ENCODE results near the gene SMYD3.

Gene SMYD3

DNA sequence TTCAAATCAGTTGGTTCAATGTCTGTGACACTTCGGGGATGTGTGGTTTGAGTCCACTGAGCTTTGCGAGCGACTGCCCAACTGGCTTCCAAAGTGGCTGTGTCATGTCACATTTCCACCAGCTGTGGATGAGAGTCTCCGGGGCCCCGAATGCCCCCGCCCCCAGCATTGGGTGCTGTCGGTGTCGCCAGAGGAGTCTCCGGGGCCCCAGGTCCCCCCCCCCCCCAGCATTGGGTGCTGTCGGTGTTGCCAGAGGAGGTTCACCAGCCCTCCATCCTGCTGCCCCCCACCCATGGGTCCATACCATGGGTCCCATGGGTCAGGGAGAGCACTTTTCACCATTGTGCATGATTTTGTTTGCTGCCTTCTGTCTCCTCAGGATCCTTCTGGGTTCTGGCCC is 9.0 kb upstream of the SMYD3 start:
- in situ Hi-C loops (cut with MboI; ENCODE audit: low sequenced_read_pairs) = no loop called here

DNA sequence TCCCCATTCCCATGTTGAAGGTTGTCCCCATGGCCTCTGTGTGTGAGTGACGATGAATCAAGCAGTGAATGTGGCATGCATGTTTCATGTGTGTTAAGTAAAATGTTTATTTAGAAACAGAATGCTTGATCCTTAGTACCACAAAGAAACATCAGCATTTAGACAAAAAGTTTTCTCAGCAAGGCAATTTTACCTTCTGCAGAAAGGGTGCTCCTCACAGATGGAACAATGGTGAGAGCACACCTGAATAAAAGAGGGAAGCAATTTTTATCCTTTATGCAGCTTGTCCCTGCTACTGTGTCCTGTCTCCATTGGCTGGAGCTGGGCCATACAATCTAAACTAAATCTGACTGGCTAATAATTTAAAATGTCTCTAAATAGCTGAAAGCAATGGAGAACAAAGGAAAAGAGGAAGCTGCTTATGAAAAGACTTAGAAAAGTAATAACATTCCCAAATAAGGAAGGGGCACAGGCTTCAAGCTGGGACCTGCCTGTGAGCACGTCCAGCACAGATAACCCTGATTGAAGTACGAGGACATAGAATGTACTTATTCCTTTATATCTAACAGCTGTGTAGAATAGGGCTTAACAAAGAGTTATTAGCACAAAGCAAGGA is 8.4 kb upstream of the SMYD3 start:
- in situ Hi-C loops (cut with MboI; ENCODE audit: low sequenced_read_pairs) = no loop called here

DNA sequence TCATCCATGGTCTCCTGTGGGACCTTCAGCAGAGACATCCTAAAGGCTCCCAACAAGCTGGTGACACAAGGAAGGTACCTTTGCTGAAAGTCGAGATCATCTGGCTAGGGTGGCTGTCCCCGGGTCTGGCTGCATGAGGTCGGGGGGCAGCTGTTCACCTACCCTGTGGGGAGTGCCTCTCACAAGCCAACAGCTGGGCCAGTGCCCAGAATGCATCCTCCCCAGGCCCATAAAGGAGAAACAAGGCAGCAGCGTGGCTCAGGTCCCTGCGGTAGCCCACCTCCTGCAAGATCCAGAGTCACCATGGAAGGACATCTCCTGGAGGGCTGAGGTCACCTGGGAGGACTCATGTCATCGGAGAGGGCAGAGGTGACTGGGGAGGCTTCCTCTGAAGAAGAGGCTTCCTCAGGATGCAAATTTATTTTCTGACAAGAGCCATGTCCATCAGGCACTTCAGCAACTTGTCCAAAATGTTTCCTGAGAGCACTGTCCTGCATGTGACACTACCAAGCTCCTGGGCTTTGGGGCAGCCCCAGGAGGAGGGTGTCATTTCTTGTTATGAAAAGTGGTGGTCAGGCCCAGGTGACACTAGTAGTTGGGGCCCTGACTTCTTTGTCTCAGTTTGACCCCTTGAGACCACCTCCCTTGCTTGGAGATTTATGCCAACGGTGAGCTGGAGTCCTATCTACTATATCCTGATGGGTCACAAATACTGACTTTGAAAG is 6.7 kb upstream of the SMYD3 start:
- in situ Hi-C loops (cut with MboI; ENCODE audit: low sequenced_read_pairs) = no loop called here

DNA sequence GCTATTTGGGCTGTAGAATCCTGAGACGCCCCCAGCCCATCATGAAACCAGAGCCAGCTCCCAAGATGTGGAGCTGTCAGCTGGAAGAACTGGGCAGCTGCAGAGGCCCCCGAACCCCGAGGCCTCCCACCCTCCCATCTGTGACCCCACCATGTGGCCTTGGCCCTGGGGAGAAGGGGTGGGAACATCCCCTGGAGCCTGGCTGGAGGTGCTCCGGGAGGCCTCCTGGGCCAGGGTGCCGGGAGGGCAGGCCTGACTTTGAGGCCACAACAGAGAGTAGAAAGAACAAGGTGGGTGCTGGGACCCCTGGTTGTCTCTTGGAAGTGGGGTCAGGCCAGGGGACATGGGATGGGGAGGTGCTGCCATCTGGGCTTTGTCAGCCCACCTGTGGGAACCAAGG is 6.0 kb upstream of the SMYD3 start:
- in situ Hi-C loops (cut with MboI; ENCODE audit: low sequenced_read_pairs) = no loop called here

DNA sequence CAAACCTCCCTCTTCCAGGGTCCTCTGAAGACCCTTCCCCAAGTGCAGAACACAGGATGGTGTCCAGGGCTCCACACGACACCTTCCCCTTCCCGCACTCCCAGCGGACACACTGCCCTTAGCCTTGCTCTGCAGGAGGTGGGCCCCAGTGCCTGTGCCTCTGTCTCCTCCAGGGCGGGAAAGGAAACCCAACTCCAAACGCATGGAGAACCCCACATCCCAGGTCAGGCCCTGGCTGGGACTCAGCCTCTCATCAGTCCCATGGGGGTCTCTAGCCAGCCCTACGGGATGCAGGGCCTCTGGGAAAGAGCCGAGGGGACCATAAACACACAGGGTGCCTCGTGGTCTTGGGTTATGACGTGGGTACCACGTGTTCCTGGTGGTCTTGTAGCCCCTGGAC is 5.6 kb upstream of the SMYD3 start:
- in situ Hi-C loops (cut with MboI; ENCODE audit: low sequenced_read_pairs) = no loop called here

DNA sequence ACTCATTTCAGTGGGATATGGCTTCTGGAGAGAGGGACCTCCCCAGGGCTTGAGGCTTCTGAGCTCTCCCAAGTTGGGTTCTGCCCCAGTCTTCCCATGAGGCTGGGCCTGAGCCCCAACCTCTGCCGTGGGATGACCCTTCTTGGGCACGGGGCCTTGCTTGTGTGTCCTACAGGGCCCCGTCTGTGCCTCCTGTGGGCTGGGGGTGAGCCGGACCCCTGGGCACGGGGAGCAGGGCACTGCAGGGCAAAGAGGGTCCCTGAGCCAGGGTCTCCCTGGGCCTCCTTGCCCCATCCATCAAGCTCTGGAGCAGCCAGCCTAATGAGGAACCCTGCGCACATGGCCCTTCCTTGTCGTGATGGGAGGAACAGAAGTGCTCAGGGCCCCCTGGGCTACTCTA is 5.2 kb upstream of the SMYD3 start:
- in situ Hi-C loops (cut with MboI; ENCODE audit: low sequenced_read_pairs) = no loop called here

DNA sequence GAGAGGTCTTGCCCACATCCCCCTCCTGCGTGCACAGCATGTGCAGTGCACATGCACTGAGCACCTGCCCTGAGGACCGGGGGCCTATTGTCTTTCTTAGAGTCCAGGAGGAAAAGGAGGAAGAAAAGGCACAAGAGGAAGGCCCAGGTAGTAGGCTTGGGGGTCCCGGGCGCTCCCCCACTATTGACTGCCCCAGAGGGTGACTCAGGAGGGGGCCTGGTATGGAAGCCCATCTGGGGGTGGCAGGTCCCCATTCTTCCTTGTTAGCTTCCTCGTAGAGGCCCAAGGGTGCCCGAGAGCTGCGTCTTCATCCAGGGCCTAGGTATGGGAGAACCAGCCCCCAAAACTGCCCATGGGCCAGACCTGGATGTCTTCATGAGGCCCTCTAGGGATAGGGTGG is 4.1 kb upstream of the SMYD3 start:
- in situ Hi-C loops (cut with MboI; ENCODE audit: low sequenced_read_pairs) = no loop called here

DNA sequence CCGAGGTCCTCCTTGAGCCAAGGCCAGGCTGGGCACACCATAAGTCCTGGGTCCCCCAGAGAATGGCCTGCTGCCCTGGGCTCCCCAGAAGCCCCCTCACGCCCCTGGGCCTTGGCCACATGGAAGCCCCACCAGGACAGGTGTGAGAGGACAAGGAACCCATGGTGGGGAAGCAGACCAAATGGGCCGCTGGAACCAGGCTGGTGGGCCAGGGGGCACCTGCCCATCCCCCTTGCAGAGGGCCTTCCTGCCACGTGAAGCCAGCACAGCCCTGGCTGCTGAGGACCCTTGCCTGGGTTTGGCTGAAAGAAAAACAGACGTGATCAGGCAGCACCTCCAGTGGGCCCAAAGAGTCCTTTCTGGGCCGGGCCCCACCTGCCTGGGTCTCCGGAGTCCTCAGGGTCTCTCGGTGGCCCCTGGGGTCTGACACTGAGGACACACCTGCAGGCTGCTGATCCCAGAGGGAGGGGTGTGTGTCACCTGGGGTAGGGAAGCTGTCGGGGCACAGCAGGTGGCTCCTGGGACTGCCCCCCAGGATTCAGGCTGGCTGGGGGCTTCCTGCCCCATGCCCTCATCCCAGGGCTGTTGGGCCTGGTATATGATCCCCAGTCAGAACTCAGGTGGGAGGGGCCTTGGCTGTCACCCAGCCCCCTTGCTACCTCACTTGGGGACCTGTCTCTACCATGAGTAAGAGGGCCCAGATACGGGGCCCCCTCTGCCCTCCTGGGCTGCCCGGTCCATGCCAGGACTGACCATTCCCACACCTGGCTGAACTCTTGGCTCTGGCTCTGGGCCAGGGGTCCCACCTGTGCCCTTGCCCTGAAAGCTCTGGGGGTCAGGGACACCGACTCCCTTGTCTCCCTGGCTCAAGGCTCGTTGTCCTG is 3.3 kb upstream of the SMYD3 start:
- in situ Hi-C loops (cut with MboI; ENCODE audit: low sequenced_read_pairs) = no loop called here

DNA sequence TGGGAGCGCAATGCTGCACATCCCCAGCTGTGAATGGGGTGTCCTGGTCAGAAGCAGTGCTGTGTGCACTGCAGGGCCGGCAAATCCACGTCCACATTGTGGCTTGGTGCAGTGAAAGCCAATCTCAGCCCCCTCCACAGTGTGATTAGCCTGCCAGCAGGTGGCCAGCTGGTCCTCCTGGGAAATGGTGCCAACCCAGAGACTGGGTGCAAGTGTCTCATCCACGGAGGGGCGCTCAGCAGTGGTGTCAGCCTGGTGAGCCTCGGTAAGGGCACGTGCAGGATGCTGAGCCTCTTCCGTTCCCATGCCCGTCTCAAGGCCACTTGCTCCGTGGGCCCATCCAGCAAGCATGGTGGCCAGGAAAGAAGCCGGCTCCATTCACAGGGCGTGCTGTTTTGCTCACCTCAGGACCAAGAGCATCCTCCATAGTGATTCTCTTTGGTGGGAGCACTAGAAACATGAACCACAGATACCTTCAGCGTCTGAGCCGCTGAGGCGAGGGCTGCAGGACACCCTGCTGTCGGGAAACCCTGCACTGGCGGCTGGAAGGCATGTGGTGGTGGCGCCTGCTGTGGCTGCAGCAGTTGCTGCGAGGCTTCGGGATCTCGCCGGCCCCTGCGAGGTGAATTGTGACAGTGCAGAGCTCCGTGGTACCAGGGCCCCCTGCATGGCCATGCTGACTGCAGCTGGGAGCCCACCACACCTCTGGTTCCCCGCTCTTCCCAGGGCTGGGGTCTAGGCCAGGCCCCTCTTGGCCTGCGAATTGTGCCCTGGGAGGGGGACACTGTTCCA is 2.0 kb upstream of the SMYD3 start:
- in situ Hi-C loops (cut with MboI; ENCODE audit: low sequenced_read_pairs) = no loop called here

DNA sequence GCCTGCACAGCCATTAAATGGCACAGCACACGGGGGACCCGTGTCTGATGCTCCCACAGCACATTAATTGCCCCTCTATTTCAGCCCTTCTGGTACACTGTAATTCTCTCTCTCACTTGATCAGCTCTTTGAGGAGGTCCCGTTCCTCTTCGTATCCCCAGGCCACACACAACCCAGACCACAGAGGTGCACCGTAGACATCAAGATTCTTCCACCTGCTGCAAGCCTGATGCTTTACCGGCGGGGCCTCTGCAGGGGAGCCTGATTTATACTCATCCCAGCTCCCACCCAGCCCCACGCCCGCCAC is 759 bp downstream of the SMYD3 start:
- in situ Hi-C loops (cut with MboI; ENCODE audit: low sequenced_read_pairs) = no loop called here

DNA sequence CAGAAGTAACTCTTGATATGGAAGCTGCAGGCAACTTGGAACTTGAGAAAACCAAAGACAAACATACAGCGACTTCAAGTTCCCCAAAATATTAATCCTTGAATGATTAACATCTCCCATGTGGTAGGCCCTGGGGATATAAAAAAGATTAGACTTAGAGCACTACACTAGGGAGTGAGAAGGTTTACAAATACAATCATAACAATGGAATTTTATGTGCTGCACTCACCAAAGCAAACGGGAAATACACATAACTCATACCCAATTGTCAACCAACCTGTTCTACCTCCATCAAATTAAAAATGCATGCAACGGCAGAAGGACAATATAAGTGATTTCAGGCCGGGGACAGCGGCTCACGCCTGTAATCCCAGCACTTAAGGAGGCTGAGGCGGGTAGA is 3.7 kb downstream of the SMYD3 start:
- in situ Hi-C loops (cut with MboI; ENCODE audit: low sequenced_read_pairs) = no loop called here

DNA sequence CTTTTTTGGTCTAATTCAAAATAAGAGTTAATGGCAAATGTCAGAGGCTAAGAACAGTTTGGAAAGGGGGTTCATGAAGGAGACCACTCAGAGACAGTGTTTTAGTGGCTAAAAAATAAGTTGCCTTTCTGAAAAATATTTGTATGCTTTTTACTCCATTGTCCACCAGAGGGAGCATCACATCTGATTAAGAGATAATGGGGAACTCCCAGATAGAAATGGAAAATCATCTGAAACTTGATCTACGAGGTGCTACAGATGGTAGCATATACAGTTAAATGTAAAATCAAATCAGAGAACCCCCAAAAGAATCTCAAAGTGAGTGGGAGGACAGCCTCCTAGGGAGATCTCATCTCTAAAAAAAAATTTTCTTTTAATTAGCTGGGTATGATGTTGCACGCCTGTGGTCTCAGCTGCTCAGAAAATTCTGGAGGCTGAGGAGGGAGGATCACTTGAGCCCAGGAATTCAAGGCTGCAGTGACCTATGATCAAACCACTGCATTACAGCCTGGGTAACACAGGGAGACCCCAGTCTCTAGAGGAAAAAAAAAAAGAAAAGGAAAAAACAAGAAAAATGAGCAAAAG is 9.7 kb downstream of the SMYD3 start:
- in situ Hi-C loops (cut with MboI; ENCODE audit: low sequenced_read_pairs) = no loop called here

DNA sequence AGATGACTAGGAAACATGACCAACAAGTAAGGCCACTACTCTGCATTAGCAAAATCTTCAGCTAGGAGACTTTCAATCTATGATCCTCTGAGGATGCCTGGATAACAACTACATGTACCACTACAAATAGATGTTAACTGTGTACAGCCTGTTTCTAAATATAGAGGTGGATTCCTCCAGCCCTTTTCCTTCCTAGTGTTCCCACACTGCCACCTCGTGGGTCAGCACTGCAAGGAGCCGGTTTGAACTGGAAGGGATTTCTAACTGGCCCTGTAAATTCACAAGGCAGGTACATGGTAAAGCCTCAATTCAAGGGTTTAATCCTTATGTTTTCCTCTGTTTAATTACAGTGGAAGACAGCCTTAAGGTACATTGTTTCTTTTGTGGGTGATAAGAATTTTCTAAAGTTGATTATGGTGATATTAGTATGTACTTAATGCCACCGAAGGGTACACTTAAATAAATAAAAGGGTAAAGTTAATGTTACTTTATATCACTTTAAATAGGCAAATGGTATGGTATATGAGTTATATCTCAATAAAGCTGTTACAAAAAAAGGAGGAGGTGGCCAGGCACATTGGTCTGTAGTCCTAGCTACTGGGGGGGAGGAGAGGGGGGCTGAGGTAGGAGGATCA is 14.4 kb downstream of the SMYD3 start:
- in situ Hi-C loops (cut with MboI; ENCODE audit: low sequenced_read_pairs) = no loop called here

DNA sequence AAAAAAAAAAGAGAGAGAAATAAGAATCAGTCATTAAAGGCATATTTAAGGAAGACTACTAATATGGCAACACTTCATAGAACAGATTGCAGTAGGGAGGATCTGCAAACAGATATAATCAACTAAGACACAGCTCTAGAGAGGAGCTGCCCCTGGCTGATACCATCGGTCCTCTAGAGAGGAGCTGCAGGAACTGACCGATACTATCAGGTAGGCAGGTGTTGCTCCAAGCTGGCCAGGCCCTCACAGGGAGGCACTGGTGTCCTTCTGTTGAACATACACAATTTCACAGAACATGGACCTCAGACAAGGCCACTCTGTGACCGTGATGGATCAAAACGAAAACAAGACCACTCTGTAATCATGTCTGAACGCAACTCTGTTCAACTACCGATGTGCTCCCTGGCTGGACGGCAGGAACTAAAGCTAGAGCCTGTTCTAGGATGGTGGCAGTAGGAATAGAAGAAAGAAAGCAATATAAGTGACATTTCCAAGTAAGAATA is 15.5 kb downstream of the SMYD3 start:
- in situ Hi-C loops (cut with MboI; ENCODE audit: low sequenced_read_pairs) = no loop called here

DNA sequence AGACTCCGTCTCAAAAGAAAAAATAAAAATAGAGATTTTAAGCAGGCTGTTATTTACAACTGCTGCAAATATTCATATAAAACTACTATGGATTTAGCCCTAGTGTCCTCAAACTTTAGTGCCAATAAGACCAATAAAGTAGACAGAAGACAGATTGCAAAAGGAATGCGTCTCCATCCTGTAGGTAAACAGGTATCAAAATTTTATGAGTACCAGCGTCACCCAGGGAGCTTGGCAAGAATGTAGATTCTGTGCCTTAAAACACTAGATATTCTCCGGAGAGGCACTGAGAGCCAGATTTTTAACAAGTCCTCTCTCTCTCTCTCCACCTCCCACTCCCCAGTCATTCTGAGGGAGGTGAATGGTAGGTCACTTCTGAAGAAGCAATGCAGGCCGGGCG is 18.4 kb downstream of the SMYD3 start:
- in situ Hi-C loops (cut with MboI; ENCODE audit: low sequenced_read_pairs) = no loop called here

DNA sequence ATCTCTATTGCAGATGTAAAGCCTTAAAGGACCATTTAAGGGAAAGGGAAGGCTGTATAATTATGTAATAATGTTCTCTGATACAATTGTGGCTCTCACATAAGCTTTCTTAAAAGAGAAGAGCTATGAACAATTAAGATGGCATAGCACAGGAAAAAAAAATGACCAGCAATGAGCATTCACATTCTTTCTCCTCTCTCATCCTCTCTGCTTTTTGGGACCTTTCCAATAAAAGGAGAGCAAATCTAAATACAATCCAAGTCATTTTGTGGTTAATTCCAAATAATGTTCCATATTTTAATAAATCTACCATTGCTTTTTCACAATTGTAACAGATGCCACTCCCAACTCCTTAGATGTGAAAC is 23.5 kb downstream of the SMYD3 start:
- in situ Hi-C loops (cut with MboI; ENCODE audit: low sequenced_read_pairs) = no loop called here

DNA sequence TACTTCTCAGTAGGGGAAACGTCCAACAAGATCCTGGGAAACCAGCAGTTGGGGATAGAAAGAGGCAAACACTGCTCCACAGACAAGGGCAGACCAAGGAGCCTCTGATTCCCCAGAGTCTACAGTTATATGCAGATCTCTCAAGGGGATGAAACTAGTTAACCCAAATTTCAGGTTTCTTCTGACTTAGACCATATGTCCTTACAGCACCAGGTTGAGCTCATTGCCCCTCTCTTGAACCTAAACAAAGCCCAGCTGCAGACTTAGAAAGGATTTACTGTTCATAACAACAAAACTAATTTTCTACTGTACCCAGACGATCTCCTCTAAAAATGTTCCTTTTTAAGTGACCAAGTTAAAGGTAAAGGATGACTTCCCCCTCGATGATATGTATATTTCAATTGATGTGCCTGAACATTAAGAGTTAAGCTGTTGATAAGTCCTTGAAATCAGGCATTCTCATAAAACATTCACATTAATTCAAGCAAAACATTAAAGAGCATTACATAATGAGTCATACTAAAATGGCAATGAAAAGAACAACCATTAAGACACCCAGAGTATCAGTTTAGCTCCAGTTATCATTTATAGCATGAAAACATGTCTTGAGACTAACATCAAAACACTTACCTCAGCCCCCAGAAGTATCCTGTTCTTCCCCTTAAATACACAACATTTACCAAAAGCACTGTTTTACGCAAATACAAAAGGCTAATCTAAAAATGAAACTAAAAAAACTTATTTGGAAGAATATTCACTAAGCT is 24.1 kb downstream of the SMYD3 start:
- in situ Hi-C loops (cut with MboI; ENCODE audit: low sequenced_read_pairs) = no loop called here

DNA sequence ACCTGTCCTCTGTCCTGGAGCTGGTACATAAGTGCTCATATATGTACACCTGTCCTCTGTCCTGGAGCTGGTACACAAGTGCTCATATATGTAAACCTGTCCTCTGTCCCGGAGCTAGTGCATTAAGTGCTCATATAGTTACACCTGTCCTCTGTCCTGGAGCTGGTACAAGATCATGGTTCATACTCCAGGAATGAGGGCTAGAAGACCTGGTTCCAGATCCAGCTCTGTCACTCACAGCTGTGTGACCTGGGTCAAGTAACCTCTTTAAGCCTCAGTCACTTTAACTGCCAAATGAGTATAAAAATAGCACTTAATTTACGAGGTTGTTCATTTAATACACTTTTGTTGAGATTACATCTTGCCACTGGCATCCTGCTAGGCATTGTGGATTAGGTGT is 28.0 kb downstream of the SMYD3 start:
- in situ Hi-C loops (cut with MboI; ENCODE audit: low sequenced_read_pairs) = no loop called here

DNA sequence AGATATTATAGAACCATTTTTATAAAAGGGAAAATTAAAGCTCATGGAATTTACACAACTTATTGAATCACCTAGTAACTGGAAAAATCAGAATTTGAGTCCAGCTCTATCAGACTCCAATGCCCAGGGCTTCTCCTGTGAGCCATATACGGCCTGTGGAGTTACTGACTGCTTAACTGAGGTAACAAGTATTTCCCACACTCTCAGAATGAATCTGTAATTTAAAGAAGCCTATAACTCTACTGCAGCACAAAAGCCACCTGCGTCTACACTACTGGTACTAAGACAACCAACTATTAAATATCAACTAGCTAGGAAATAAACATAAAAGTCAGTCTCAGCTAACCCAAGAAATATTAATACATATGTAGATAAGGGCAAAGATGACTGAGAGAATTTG is 29.4 kb downstream of the SMYD3 start:
- in situ Hi-C loops (cut with MboI; ENCODE audit: low sequenced_read_pairs) = no loop called here

DNA sequence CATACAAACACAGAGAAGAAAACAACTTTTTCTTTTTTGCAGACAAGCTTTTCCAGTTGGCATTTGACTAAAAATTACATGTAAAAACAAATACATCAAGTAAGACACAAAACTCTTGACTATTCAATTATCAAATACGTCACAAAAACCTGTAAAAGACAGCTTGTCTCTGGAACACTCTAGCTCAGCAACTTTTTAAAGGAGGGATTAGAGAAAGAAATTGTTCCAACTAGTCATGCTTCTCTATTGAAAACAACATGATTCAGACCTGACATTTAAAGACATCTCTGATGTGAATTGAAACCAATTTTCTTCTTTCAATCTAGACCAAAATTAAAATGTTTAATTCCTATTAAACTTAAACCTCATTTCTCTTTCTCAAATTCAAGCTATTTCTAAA is 30.3 kb downstream of the SMYD3 start:
- in situ Hi-C loops (cut with MboI; ENCODE audit: low sequenced_read_pairs) = no loop called here

All from HL-60/S4 treated with phorbol 12-myristate 13-acetate at 8.2 ng/mL for 4 days and 3 days (cell line).